Dermis blood vessel endothelial cell (primary cell): ENCODE data around the gene MED12L. TPM values are rescaled to one million over a fixed set of nuclear protein-coding genes. Genes with fewer than 3 reads are reported as not detected.

Experiments
- DNase-seq: peaks from one replicate; pipeline ENCODE4 v3.0.0; 2010
- total RNA-seq: library from RNA; depleted of rRNA; stranded (reverse); fragments of >200 nt; gene quantifications from 2 replicates; pipeline ENCODE4 v1.2.3, GENCODE V29; 2014

Gene MED12L
- total RNA-seq, 1 donor from 2014 or later: under 0.01 TPM

GRCh38 chr3:151182349-151183079 lies 97.0 kb downstream of the MED12L start:
- DNase-seq: no peak

GRCh38 chr3:151183265-151183671 lies 97.8 kb downstream of the MED12L start:
- no peak for DNase-seq

- no peak for DNase-seq
Measured at GRCh38 chr3:151191095-151191494, 105.6 kb downstream of the MED12L start.

- no peak for DNase-seq
Measured at GRCh38 chr3:151192545-151192944, 107.1 kb downstream of the MED12L start.

- no peak for DNase-seq
Measured at GRCh38 chr3:151195826-151196225, 110.4 kb downstream of the MED12L start.

GRCh38 chr3:151196434-151196833 lies 111.0 kb downstream of the MED12L start:
- no peak for DNase-seq

- no peak for DNase-seq
Measured at GRCh38 chr3:151197228-151197627, 111.8 kb downstream of the MED12L start.

- no peak for DNase-seq
Measured at GRCh38 chr3:151197981-151198767, 112.7 kb downstream of the MED12L start.

- no peak for DNase-seq
Measured at GRCh38 chr3:151198849-151199248, 113.4 kb downstream of the MED12L start.

GRCh38 chr3:151199554-151200438 lies 114.3 kb downstream of the MED12L start:
- no peak for DNase-seq

GRCh38 chr3:151200586-151200985 lies 115.1 kb downstream of the MED12L start:
- DNase-seq: peak; percentile 5

- no peak for DNase-seq
Measured at GRCh38 chr3:151201051-151201730, 115.7 kb downstream of the MED12L start.

GRCh38 chr3:151203051-151203420 lies 117.6 kb downstream of the MED12L start, which contains the start of gene GPR171:
Gene GPR171 (minus strand): TSS chr3:151203216. CDS start chr3:151199386, 3,830 bp downstream.
- no peak for DNase-seq

- DNase-seq: no peak
Measured at GRCh38 chr3:151204530-151205402, 119.3 kb downstream of the MED12L start.

GRCh38 chr3:151205482-151205881 lies 120.0 kb downstream of the MED12L start:
- no peak for DNase-seq

GRCh38 chr3:151206201-151206600 lies 120.7 kb downstream of the MED12L start:
- DNase-seq: no peak

GRCh38 chr3:151209654-151210053 lies 124.2 kb downstream of the MED12L start:
- DNase-seq: no peak

- peak; percentile 4 for DNase-seq
Measured at GRCh38 chr3:151210676-151211381, 125.4 kb downstream of the MED12L start.

GRCh38 chr3:151213151-151213550 lies 127.7 kb downstream of the MED12L start:
- DNase-seq: no peak

GRCh38 chr3:151213881-151214280 lies 128.4 kb downstream of the MED12L start:
- no peak for DNase-seq

- no peak for DNase-seq
Measured at GRCh38 chr3:151214459-151214858, 129.0 kb downstream of the MED12L start.
